Peyer's patch (tissue), 4 donors: Measurements from ENCODE around the gene RPTOR. TPM values are rescaled to one million over a fixed set of nuclear protein-coding genes. Genes with fewer than 3 reads are reported as not detected.

Source experiments
- DNase-seq, 3 donors: peaks; one replicate each; pipeline ENCODE4 v3.0.0-alpha.2; 2017 to 2019
- H3K27ac ChIP-seq, 4 donors: fragments of 200-600 bp; sonication (generic); one replicate each; pipeline ENCODE4 v1.5.1; 2016 to 2019
- H3K27me3 ChIP-seq, 2 donors: fragments of 200-600 bp; sonication (generic); one replicate each; pipeline ENCODE4 v1.5.1; 2019
- H3K36me3 ChIP-seq, 3 donors: fragments of 200-600 bp; sonication (generic); one replicate each; pipeline ENCODE4 v1.5.1; 2016 to 2019
- H3K4me1 ChIP-seq, 4 donors: fragments of 200-600 bp; sonication (generic); one replicate each; pipeline ENCODE4 v1.5.1; 2016 to 2019
- H3K4me3 ChIP-seq, 4 donors: fragments of 200-600 bp; sonication (generic); 1 replicate in 3 of 4; 2 replicates in 1 of 4; pipeline ENCODE4 v1.5.1; 2016 to 2019; ENCODE audit warnings: mild to moderate bottlenecking in 1 of 4
- H3K9me3 ChIP-seq, 4 donors: fragments of 200-600 bp; sonication (generic); one replicate each; pipeline ENCODE4 v1.5.1; 2016 to 2019; ENCODE audit warnings: mild to moderate bottlenecking in 1 of 4
- POLR2A ChIP-seq, 2 donors: fragments of 450-650 bp; IDR thresholded peaks; one replicate each; pipeline ENCODE4 v1.5.1; 2017; ENCODE audit warnings: antibody characterized with exemption in 2 of 2, mild to moderate bottlenecking in 2 of 2, moderate library complexity in 2 of 2
- total RNA-seq, 4 donors: library from RNA; depleted of rRNA; stranded (reverse); fragments of >200 nt; gene quantifications; one replicate each; pipeline ENCODE4 v1.1.0, GENCODE V29; 2016
- TF ChIP-seq, protein P1 (sequence below), 6 experiments: fragments of 450-650 bp in 4 of 6; fragments of 200-600 bp in 2 of 6; sonication (generic) in 1 of 6; IDR thresholded peaks; one replicate each; pipeline ENCODE4 v1.5.1; 2017 to 2019; ENCODE audit warnings: antibody characterized with exemption in 6 of 6, mild to moderate bottlenecking in 3 of 6, moderate library complexity in 1 of 6

The RPTOR gene
- total RNA-seq, 4 donors from 2014 or later = 42.4 to 73.6 (median 64.2) TPM

- peak in 1 of 3 donors; percentile 34 for DNase-seq
- no peak for TF ChIP-seq POLR2A (IDR thresholded peaks at IDR 0.05)
- TF ChIP-seq, protein P1, sequence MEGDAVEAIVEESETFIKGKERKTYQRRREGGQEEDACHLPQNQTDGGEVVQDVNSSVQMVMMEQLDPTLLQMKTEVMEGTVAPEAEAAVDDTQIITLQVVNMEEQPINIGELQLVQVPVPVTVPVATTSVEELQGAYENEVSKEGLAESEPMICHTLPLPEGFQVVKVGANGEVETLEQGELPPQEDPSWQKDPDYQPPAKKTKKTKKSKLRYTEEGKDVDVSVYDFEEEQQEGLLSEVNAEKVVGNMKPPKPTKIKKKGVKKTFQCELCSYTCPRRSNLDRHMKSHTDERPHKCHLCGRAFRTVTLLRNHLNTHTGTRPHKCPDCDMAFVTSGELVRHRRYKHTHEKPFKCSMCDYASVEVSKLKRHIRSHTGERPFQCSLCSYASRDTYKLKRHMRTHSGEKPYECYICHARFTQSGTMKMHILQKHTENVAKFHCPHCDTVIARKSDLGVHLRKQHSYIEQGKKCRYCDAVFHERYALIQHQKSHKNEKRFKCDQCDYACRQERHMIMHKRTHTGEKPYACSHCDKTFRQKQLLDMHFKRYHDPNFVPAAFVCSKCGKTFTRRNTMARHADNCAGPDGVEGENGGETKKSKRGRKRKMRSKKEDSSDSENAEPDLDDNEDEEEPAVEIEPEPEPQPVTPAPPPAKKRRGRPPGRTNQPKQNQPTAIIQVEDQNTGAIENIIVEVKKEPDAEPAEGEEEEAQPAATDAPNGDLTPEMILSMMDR (IDR thresholded peaks at IDR 0.05) = peak in 1 of 6 experiments; percentile 27
Measured at GRCh38 chr17:80861892-80862291, 317.3 kb downstream of the RPTOR start.

GRCh38 chr17:80862481-80862961 is 317.9 kb downstream of the RPTOR start:
- no peak for DNase-seq
- no peaks in the 10 kb centered on the region for H3K27me3 ChIP-seq
- peaks cover 0 to 5% (median 0%) of the 10 kb centered on the region in 3 donors for H3K36me3 ChIP-seq
- H3K4me1 ChIP-seq = peaks cover 0 to 21% (median 0%) of the 10 kb centered on the region in 4 donors
- no peaks in the 10 kb centered on the region for H3K9me3 ChIP-seq
- H3K27ac ChIP-seq = no peak overlapping the region
- no peak overlapping the region for H3K4me3 ChIP-seq
- TF ChIP-seq POLR2A (IDR thresholded peaks at IDR 0.05) = no peak
- TF ChIP-seq, protein P1 (IDR thresholded peaks at IDR 0.05) = no peak

More at GRCh38 chr17:80861892-80862291, 317.3 kb downstream of the RPTOR start:
- Histone ChIP-seq H3K4me3 (no peak overlapping the region), H3K27ac (no peak overlapping the region), H3K9me3 (no peaks in the 10 kb centered on the region), H3K4me1 (peaks cover 0 to 21% (median 0%) of the 10 kb centered on the region in 4 donors), H3K27me3 (no peaks in the 10 kb centered on the region), H3K36me3 (peaks cover 0 to 5% (median 0%) of the 10 kb centered on the region in 3 donors)

- no peaks in the 10 kb centered on the region for H3K9me3 ChIP-seq
- no peak overlapping the region for H3K27ac ChIP-seq
- H3K4me1 ChIP-seq = peaks cover 0 to 21% (median 0%) of the 10 kb centered on the region in 4 donors
- TF ChIP-seq, protein P1 (IDR thresholded peaks at IDR 0.05) = no peak
- TF ChIP-seq POLR2A (IDR thresholded peaks at IDR 0.05) = no peak
- H3K4me3 ChIP-seq = no peak overlapping the region
- no peaks in the 10 kb centered on the region for H3K27me3 ChIP-seq
- DNase-seq = peak in 1 of 3 donors; percentile 19
- H3K36me3 ChIP-seq = peaks cover 0 to 5% (median 0%) of the 10 kb centered on the region in 3 donors
Measured at GRCh38 chr17:80862978-80863377, 318.3 kb downstream of the RPTOR start.

GRCh38 chr17:80863626-80864025 is 319.0 kb downstream of the RPTOR start:
- no peak for DNase-seq
- H3K4me3 ChIP-seq = no peak overlapping the region
- TF ChIP-seq POLR2A (IDR thresholded peaks at IDR 0.05) = no peak
- TF ChIP-seq, protein P1 (IDR thresholded peaks at IDR 0.05) = no peak

DNA sequence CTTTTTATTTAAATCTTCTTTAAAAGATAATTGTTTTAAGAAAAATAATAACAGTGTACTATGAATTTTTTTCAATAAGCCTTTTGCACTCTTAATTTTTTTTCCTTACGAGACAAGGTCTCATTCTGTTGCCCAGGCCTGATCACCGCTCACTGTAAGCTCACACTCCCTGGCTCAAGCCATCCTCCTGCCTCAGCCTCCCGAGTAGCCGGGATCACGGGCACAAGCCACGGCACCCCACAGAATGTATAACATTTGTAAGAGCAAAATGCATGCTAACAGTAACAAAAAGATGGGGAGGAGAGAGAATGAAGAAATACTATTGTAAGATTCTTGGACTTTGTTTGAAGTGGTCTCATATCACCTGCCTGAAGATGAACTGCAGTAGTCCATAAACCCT is 320.1 kb downstream of the RPTOR start:
- H3K4me1 ChIP-seq = peaks cover 0 to 9% (median 0%) of the 10 kb centered on the region in 4 donors
- DNase-seq = no peak
- no peak overlapping the region for H3K27ac ChIP-seq
- H3K36me3 ChIP-seq = peaks cover 0 to 5% (median 0%) of the 10 kb centered on the region in 3 donors
- H3K4me3 ChIP-seq = no peak overlapping the region
- no peaks in the 10 kb centered on the region for H3K9me3 ChIP-seq
- TF ChIP-seq POLR2A (IDR thresholded peaks at IDR 0.05) = no peak
- H3K27me3 ChIP-seq = no peaks in the 10 kb centered on the region

More at GRCh38 chr17:80863626-80864025, 319.0 kb downstream of the RPTOR start:
- Histone ChIP-seq H3K27ac (no peak overlapping the region), H3K36me3 (peaks cover 0 to 5% (median 0%) of the 10 kb centered on the region in 3 donors), H3K27me3 (no peaks in the 10 kb centered on the region), H3K4me1 (peaks cover 0 to 16% (median 0%) of the 10 kb centered on the region in 4 donors), H3K9me3 (no peaks in the 10 kb centered on the region)

DNA sequence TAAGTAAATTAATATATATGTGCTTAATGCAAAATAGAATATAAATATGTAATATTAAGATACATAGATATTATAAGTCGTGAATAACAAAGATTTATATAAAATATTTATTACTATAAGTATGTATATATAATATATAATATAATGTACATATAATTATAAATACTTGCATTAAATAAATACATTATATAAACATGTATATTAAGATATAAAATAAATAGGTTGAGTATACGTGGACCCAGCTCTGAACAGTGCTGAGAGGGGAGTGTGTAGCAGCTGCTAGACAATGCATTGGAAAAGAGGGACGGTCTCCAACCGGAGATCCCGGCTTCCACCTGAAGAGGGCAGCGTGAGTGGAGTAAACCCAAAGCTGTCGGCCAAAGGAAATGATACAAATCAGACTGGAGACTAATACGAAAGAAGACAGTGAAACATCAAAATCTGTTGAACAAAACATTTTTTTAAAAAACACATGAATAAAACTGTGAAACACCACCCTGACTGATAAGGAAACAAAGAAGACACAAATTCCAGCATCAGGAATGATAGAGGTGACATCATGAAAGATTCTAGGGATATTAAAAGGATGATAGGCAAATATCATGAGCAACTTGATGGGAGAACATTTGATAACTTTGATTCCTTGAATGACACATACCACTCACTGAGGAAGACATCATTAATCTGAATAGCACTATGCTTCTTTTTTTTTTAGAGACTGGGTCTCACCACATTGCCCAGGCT is 321.6 kb downstream of the RPTOR start:
- Histone ChIP-seq H3K27me3 (no peaks in the 10 kb centered on the region), H3K27ac (no peak overlapping the region), H3K36me3 (peaks cover 0 to 5% (median 0%) of the 10 kb centered on the region in 3 donors), H3K4me3 (no peak overlapping the region), H3K4me1 (peaks cover 0 to 3% (median 0%) of the 10 kb centered on the region in 4 donors), H3K9me3 (no peaks in the 10 kb centered on the region)
- TF ChIP-seq, protein P1 (IDR thresholded peaks at IDR 0.05) = peak; percentile 36 to 71 (median 55)
- no peak for TF ChIP-seq POLR2A (IDR thresholded peaks at IDR 0.05)
- DNase-seq = peak; percentile 56 to 83 (median 74)
